ENCODE measurements around the gene EXD1.
"Not testable (repeated sequence)": the region's sequence is repeated elsewhere in the genome, so short reads cannot be mapped to it uniquely, and the experiment has no call there.

EXD1 gene, protein sequence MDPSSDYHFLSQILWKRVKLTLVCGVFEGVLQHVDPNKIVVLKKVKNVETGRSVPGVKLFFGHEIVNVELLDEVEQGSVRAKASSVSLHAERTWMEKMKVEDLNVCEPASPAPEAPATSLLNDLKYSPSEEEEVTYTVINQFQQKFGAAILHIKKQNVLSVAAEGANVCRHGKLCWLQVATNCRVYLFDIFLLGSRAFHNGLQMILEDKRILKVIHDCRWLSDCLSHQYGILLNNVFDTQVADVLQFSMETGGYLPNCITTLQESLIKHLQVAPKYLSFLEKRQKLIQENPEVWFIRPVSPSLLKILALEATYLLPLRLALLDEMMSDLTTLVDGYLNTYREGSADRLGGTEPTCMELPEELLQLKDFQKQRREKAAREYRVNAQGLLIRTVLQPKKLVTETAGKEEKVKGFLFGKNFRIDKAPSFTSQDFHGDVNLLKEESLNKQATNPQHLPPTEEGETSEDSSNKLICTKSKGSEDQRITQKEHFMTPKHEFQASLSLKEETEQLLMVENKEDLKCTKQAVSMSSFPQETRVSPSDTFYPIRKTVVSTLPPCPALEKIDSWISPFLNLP

GRCh38 chr15:41230650-41231421, at the start of gene EXD1, which contains the start of gene CHP1:
TSS of gene EXD1 (minus strand) at chr15:41230757. CDS start at chr15:41226575, 4,182 bp downstream.
TSS of gene CHP1 (plus strand) at chr15:41231268. CDS start at chr15:41231383, 115 bp downstream.
- peaks cover 20% of the 10 kb centered on the region for H3K27me3 Mint-ChIP-seq
- CTCF ChIA-PET, result interaction anchor here (0.6 to 1.2 kb wide), 7 partner anchors 22 to 309 kb away, joined by 3 read pairs; partner anchors contain the start of gene OIP5
- peak within 1 kb of the TSS; percentile 90 for H3K27ac Mint-ChIP-seq
- peaks cover 37% of the 10 kb centered on the region for H3K4me1 Mint-ChIP-seq
- DNase-seq, result peak; percentile 98
- no peaks in the 10 kb centered on the region for H3K9me3 Mint-ChIP-seq
- peak within 1 kb of the TSS; percentile 86 for H3K4me3 Mint-ChIP-seq
- peaks cover 10% of the 10 kb centered on the region for H3K36me3 Mint-ChIP-seq

GRCh38 chr15:41279535-41280283, 49.2 kb upstream of the EXD1 start:
- CTCF ChIA-PET, result no interaction called here
- peaks cover 14% of the 10 kb centered on the region for H3K4me1 Mint-ChIP-seq
- peaks cover 30% of the 10 kb centered on the region for H3K36me3 Mint-ChIP-seq
- H3K27me3 Mint-ChIP-seq, result peaks cover 4% of the 10 kb centered on the region
- no peak overlapping the region for H3K4me3 Mint-ChIP-seq
- H3K27ac Mint-ChIP-seq, result no peak overlapping the region
- no peak for DNase-seq
- no peaks in the 10 kb centered on the region for H3K9me3 Mint-ChIP-seq

DNA sequence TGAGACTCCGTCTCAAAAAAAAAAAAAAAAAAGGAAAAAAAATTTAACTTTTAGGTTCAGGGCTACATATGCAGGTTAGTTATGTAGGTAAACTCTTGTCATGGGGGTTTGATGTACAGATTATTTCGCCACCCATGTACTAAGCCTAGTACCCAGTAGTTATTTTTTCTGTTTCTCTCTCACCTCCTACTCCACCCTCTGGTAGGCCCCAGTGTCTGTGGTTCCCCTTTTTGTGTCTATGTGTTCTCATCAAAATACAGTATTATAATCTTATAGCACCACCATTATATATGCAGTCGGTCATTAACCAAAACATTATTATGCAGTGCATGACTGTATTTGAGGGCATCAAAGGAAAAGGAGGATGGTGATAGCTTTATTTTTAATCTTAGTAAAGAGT, 47.8 kb upstream of the EXD1 start:
- Mint-ChIP-seq H3K9me3 (no peaks in the 10 kb centered on the region), H3K4me3 (no peak overlapping the region), H3K27ac (no peak overlapping the region), H3K36me3 (peaks cover 24% of the 10 kb centered on the region), H3K27me3 (no peaks in the 10 kb centered on the region), H3K4me1 (peaks cover 10% of the 10 kb centered on the region)
- CTCF ChIA-PET, result no interaction called here
- DNase-seq, result no peak

DNA sequence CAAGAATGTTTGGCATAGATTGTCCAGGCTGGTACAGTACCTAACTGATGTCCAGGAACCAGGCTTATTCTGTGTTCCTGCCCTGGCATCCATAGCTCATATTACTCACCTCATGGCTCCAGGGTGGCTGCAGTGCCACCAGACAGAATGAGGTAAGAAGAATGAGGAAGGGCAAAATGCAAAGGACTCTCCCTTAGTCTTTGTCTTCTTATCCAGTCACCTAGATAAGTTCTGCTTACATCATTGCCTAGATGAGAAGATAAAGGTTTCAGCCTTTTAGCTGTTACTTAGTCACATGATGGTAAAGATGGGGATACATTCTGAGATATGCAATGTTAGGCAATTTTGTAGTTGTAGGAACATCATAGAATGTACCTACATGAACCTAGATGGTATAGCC, 46.3 kb upstream of the EXD1 start:
- Mint-ChIP-seq H3K4me3 (no peak overlapping the region), H3K27ac (no peak overlapping the region)

GRCh38 chr15:41269887-41270286, 39.3 kb upstream of the EXD1 start:
- no peak overlapping the region for H3K27ac Mint-ChIP-seq
- H3K36me3 Mint-ChIP-seq, result peaks cover 18% of the 10 kb centered on the region
- CTCF ChIA-PET, result no interaction called here

More for the DNA sequence above, 46.3 kb upstream of the EXD1 start:
- CTCF ChIA-PET, result no interaction called here
- DNase-seq, result no peak
- Mint-ChIP-seq H3K27me3 (no peaks in the 10 kb centered on the region), H3K9me3 (no peaks in the 10 kb centered on the region), H3K4me1 (no peaks in the 10 kb centered on the region), H3K36me3 (peaks cover 25% of the 10 kb centered on the region)

DNA sequence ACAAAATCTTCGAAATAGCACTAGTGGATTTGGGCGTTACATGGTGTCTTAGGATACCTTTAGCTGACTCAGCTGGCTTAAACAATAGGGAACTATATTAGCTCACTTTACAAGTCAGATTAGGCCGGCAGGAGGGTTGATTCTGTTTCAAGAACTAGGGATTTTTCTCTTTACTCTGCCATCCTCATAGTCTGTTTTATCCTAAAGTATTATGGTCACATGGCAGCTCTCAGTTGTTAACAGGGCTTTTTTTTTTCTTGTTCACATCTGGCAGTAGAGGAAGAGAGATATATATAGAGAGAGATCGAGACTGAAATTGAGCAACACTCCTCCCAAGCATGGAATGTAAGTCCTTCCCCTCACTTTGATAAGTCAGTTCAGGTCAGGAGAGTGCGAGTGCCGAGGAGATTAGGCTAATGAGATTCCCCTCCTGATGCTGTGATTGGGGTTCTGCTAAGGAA, 33.4 kb upstream of the EXD1 start:
- H3K27ac Mint-ChIP-seq, result no peak overlapping the region
- no peak for DNase-seq
- no peak overlapping the region for H3K4me3 Mint-ChIP-seq
- no peaks in the 10 kb centered on the region for H3K4me1 Mint-ChIP-seq
- H3K36me3 Mint-ChIP-seq, result peaks cover 19% of the 10 kb centered on the region
- H3K9me3 Mint-ChIP-seq, result no peaks in the 10 kb centered on the region
- H3K27me3 Mint-ChIP-seq, result no peaks in the 10 kb centered on the region
- CTCF ChIA-PET, result no interaction called here

More at GRCh38 chr15:41269887-41270286, 39.3 kb upstream of the EXD1 start:
- H3K9me3 Mint-ChIP-seq, result no peaks in the 10 kb centered on the region
- no peak for DNase-seq
- H3K4me3 Mint-ChIP-seq, result no peak overlapping the region
- no peaks in the 10 kb centered on the region for H3K27me3 Mint-ChIP-seq
- no peaks in the 10 kb centered on the region for H3K4me1 Mint-ChIP-seq

GRCh38 chr15:41262571-41262970, 32.0 kb upstream of the EXD1 start:
- CTCF ChIA-PET, result no interaction called here
- H3K4me1 Mint-ChIP-seq, result no peaks in the 10 kb centered on the region
- no peaks in the 10 kb centered on the region for H3K9me3 Mint-ChIP-seq
- no peak overlapping the region for H3K27ac Mint-ChIP-seq
- no peak for DNase-seq
- H3K27me3 Mint-ChIP-seq, result no peaks in the 10 kb centered on the region
- H3K36me3 Mint-ChIP-seq, result peaks cover 25% of the 10 kb centered on the region
- H3K4me3 Mint-ChIP-seq, result no peak overlapping the region

DNA sequence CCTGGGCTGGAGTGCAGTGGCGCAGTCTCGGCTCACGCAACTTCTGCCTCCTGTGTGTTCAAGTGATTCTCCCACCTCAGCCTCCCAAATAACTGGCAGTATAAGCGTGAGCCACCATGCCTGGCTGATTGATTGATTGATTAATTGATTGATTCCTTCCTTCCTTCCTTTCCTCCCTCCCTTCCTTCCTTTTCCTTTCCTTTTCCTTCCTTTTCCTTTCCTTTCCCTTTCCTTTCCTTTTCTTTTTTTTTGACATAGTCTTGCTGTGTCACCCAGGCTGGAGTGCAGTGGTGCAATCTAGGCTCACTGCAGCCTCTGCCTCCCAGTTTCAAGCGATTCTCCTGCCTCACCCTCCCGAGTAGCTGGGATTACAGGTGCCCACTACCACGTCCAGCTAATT, 30.4 kb upstream of the EXD1 start:
- H3K4me3 Mint-ChIP-seq, CTCF ChIA-PET, H3K27me3 Mint-ChIP-seq, H3K27ac Mint-ChIP-seq, DNase-seq, H3K9me3 Mint-ChIP-seq, H3K4me1 Mint-ChIP-seq: not testable (repeated sequence)
- H3K36me3 Mint-ChIP-seq, result peaks cover 18% of the 10 kb centered on the region

GRCh38 chr15:41259546-41260189, 29.1 kb upstream of the EXD1 start:
- Mint-ChIP-seq H3K27me3 (no peaks in the 10 kb centered on the region), H3K9me3 (no peaks in the 10 kb centered on the region), H3K27ac (no peak overlapping the region), H3K4me3 (no peak overlapping the region), H3K36me3 (peaks cover 17% of the 10 kb centered on the region), H3K4me1 (no peaks in the 10 kb centered on the region)
- CTCF ChIA-PET, result no interaction called here
- no peak for DNase-seq

- peaks cover 17% of the 10 kb centered on the region for H3K36me3 Mint-ChIP-seq
- no peak overlapping the region for H3K4me3 Mint-ChIP-seq
- CTCF ChIA-PET, result no interaction called here
- H3K9me3 Mint-ChIP-seq, result no peaks in the 10 kb centered on the region
- H3K27me3 Mint-ChIP-seq, result no peaks in the 10 kb centered on the region
- H3K4me1 Mint-ChIP-seq, result no peaks in the 10 kb centered on the region
- DNase-seq, result no peak
- no peak overlapping the region for H3K27ac Mint-ChIP-seq
These were observed 28.4 kb upstream of the EXD1 start for GRCh38 chr15:41258750-41259471.

DNA sequence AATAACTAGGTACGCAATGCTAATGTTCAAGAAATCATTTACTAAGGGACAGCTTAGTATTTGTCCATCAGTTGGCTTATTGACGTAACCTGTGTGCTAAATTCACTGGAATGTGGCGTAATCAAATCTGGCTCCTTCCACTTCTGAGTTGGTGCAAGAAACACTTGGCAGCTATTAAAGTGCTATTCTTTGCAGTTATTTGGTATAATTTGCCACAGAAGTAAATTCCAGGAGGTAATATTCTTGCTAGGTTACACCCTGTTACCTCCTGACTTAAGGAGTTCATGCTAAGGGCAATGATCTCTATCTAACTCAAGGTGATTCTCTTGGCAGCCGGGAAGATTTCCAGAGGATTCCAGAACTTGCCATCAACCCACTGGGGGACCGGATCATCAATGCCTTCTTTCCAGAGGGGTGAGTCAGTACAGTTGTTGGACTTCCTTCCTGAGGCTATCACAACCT, 26.1 kb upstream of the EXD1 start:
- DNase-seq, result no peak
- Mint-ChIP-seq H3K27ac (no peak overlapping the region), H3K4me1 (no peaks in the 10 kb centered on the region), H3K36me3 (peaks cover 16% of the 10 kb centered on the region), H3K9me3 (no peaks in the 10 kb centered on the region), H3K4me3 (no peak overlapping the region), H3K27me3 (no peaks in the 10 kb centered on the region)
- CTCF ChIA-PET, result no interaction called here

DNA sequence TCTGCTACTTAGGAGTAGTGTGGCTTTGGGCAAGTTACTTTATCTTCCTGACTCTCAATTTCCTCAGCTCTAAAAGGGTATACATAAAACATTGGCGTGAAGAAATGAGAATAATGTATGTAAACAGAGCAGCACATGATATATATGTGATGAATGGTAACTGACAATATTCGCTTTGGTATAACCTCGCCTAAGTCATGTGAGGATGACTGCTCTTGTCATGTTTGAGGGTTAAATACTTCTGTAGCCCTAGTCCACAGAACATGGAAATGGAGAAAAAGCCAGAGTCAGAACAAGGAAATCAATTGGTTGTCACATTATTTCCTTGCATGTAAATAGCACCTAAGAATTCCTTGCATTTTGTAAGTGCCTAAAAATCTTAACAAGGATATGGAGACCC, 25.5 kb upstream of the EXD1 start:
- CTCF ChIA-PET, result no interaction called here
- H3K4me1 Mint-ChIP-seq, result no peaks in the 10 kb centered on the region
- H3K27ac Mint-ChIP-seq, result no peak overlapping the region
- H3K36me3 Mint-ChIP-seq, result peaks cover 18% of the 10 kb centered on the region
- no peaks in the 10 kb centered on the region for H3K9me3 Mint-ChIP-seq
- DNase-seq, result no peak
- no peak overlapping the region for H3K4me3 Mint-ChIP-seq
- H3K27me3 Mint-ChIP-seq, result no peaks in the 10 kb centered on the region

DNA sequence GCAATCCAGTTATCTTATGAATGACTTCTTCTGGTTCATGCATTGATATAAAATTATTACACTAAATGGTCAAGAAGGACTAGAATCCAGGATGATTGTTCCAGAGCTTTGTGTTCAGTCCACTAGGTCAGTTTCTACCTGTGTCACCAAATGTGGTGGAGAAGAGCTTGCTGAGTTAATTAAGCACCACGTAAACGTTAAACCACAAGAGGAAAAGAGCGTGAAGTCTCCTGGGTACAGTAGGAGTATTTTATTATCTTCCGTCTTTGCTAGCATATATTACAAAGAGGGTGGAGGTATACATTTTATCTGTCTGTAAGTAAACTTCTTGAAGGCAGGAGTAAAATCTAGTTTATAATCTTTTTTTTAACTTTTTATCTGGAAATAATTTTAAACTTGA, 24.0 kb upstream of the EXD1 start:
- DNase-seq, result no peak
- Mint-ChIP-seq H3K36me3 (peaks cover 19% of the 10 kb centered on the region), H3K27ac (no peak overlapping the region), H3K4me1 (no peaks in the 10 kb centered on the region), H3K4me3 (no peak overlapping the region), H3K9me3 (no peaks in the 10 kb centered on the region), H3K27me3 (no peaks in the 10 kb centered on the region)
- CTCF ChIA-PET, result no interaction called here
